Heart right ventricle (tissue), 16 donors: Measurements from ENCODE around the gene KRTAP12-2. TPM values are rescaled to one million over a fixed set of nuclear protein-coding genes. Genes with fewer than 3 reads are reported as not detected.
"Not testable (repeated sequence)": the region's sequence is repeated elsewhere in the genome, so short reads cannot be mapped to it uniquely, and the experiment has no call there.

Experiments
- ATAC-seq, 8 donors: fragments of 200-7000 bp; cut with Tn5 transposase; one replicate each; pipeline ENCODE4 v1.9.1; 2020; ENCODE audit warnings: mild to moderate bottlenecking in 8 of 8, moderate library complexity in 8 of 8, moderate number of reproducible peaks in 1 of 8
- DNase-seq, 2 donors: peaks; one replicate each; pipeline ENCODE4 v3.0.0-alpha.2; 2020
- H3K27ac ChIP-seq, 10 donors: fragments of 200-600 bp; sonication (generic) in 2 of 10; one replicate each; pipeline versions ENCODE4 v1.5.0 to v1.8.0; 2020 to 2022; ENCODE audit warnings: mild to moderate bottlenecking in 3 of 10
- H3K27me3 ChIP-seq, 7 donors: fragments of 200-600 bp; one replicate each; pipeline ENCODE4 v1.8.0; 2021 to 2022; ENCODE audit warnings: mild to moderate bottlenecking in 2 of 7
- H3K36me3 ChIP-seq, 9 donors: fragments of 200-600 bp; sonication (generic) in 1 of 9; one replicate each; pipeline versions ENCODE4 v1.5.0 to v1.8.0; 2020 to 2022; ENCODE audit warnings: mild to moderate bottlenecking in 2 of 9
- H3K4me1 ChIP-seq, 9 donors: fragments of 200-600 bp; sonication (generic) in 1 of 9; one replicate each; pipeline versions ENCODE4 v1.5.0 to v1.8.0; 2020 to 2022; ENCODE audit warnings: mild to moderate bottlenecking in 4 of 9
- H3K4me3 ChIP-seq, 10 donors: fragments of 200-600 bp; sonication (generic) in 2 of 10; one replicate each; pipeline versions ENCODE4 v1.5.0 to v1.8.0; 2020 to 2022; ENCODE audit warnings: mild to moderate bottlenecking in 7 of 10, moderate library complexity in 2 of 10
- H3K9me3 ChIP-seq, 11 donors: fragments of 200-600 bp in 10 of 11; sonication (generic) in 2 of 11; one replicate each; pipeline versions ENCODE4 v1.5.0 to v1.8.0; 2013 to 2022; ENCODE audit warnings: mild to moderate bottlenecking in 2 of 11, control low read depth in 1 of 11, moderate library complexity in 1 of 11
- CTCF ChIP-seq, 9 donors: fragments of 200-600 bp; sonication (generic) in 2 of 9; IDR thresholded peaks; one replicate each; pipeline versions ENCODE4 v1.5.0 to v1.8.0; 2021 to 2022; ENCODE audit warnings: antibody characterized with exemption in 9 of 9, mild to moderate bottlenecking in 5 of 9, moderate library complexity in 1 of 9
- WGBS, 2 donors: extraction: QIAGEN DNeasy Blood & Tissue Kit; methylation state at CpG; one replicate each; pipeline ENCODE4 v1.1.7; 2013; ENCODE audit warnings: inconsistent platforms in 1 of 2; 5-methylcytosine and 5-hydroxymethylcytosine counted together
- intact Hi-C, 10 donors: fragments of 100-400 bp; cut with DNase I; formaldehyde crosslinking; loops; one replicate each; pipeline versions ENCODE4 v1.11.1 to v1.14.2; 2022
- polyA plus RNA-seq, 2 donors: library from polyadenylated mRNA; stranded (reverse); fragments of 200-250 nt; gene quantifications; one replicate each; pipeline ENCODE4 v1.2.3, GENCODE V29; 2013
- total RNA-seq, 10 donors: library from RNA; stranded (reverse); fragmentation: NEBNext Ultra II Directional in 3 of 10; extraction: Animal tissue kit (Norgen Biotek cat#: 25700) in 3 of 10; gene quantifications; one replicate each; pipeline versions ENCODE4 v1.2.1 to v1.2.4, GENCODE V29; 2021 to 2023
- donor health status: Arrhythmogenic right ventricular cardiomyopathy.
- donor health status: ischemic (EF 13 %, LVEDD 7.1; RV severe dilation, severe dysfunction).
- donor health status: healthy with polysubstance abuse.
- donor health status: DM: no; HTN: yes; CAD: no.
- donor health status: DM: no; HTN: no; CAD: no.
- donor health status: ischemic (EF 25% LVEDD 6.9; RV normal size, moderate dysfunction).
- donor health status: ischemic (EF 25% LVEDD 5.7; RV mildly dilated, moderate dysfunction).
- donor health status: healthy.
- donor health status: DM: yes; HTN: yes; CAD: no.
- donor health status: Ischemic cardiomyopathy.
- donor health status: ischemic (EF 35%, LVEDD 5.7; RV mildly dilated, moderate dysfunction).
- donor health status: nonischemic (EF 11% LVEDD 7.7; RV severe dilation, severe dysfunction).
- donor health status: DM: yes; HTN: yes; CAD: no.
- donor health status: PGD.
- donor health status: ischemic (EF 29% LVEDD 5.4; RV normal size, mild dysfunction).
- donor health status: nonischemic (EF 23%, LVEDD 6.1; RV moderate dilation, normal function).

KRTAP12-2 gene
- total and polyA plus RNA-seq, 12 donors: not detected

- no peak overlapping the region for H3K27ac ChIP-seq
- H3K27me3 ChIP-seq: peaks cover 0 to 31% (median 0%) of the 10 kb centered on the region in 7 donors
- H3K4me1 ChIP-seq: peaks cover 0 to 7% (median 0%) of the 10 kb centered on the region in 9 donors
- H3K36me3 ChIP-seq: no peaks in the 10 kb centered on the region
- no peak for TF ChIP-seq CTCF (IDR thresholded peaks at IDR 0.05)
- ATAC-seq (peak in 3 of 8 donors; percentile 43 to 67 (median 53)), DNase-seq (no peak)
- intact Hi-C loops: loop anchor here in 1 of 10 donors (10.0 kb wide), 1 partner anchor 156 kb away; no protein-coding TSS in a partner anchor
- peaks cover 0 to 51% (median 22%) of the 10 kb centered on the region in 11 donors for H3K9me3 ChIP-seq
- WGBS, 2 donors: 47 to 56% methylated on average over 18 of the region's 18 CpGs
- no peak overlapping the region for H3K4me3 ChIP-seq
These were observed 37.9 kb downstream of the KRTAP12-2 start for GRCh38 chr21:44628707-44629391.

GRCh38 chr21:44627831-44628233, 38.9 kb downstream of the KRTAP12-2 start:
- peaks cover 0 to 31% (median 0%) of the 10 kb centered on the region in 7 donors for H3K27me3 ChIP-seq
- ATAC-seq: peak in 2 of 8 donors; percentile 27 to 49

GRCh38 chr21:44627181-44627822, 39.4 kb downstream of the KRTAP12-2 start:
- peaks cover 0 to 55% (median 27%) of the 10 kb centered on the region in 11 donors for H3K9me3 ChIP-seq
- intact Hi-C loops: loop anchor here in 1 of 10 donors (10.0 kb wide), 1 partner anchor 157 kb away; no protein-coding TSS in a partner anchor
- 75 to 84% methylated on average over 15 to 17 of the region's 20 CpGs for WGBS, 2 donors

More at GRCh38 chr21:44627831-44628233, 38.9 kb downstream of the KRTAP12-2 start:
- peaks cover 0 to 55% (median 32%) of the 10 kb centered on the region in 11 donors for H3K9me3 ChIP-seq
- not testable (repeated sequence) for H3K4me1 ChIP-seq, H3K36me3 ChIP-seq, DNase-seq, H3K27ac ChIP-seq, H3K4me3 ChIP-seq
- intact Hi-C loops: loop anchor here in 1 of 10 donors (10.0 kb wide), 1 partner anchor 157 kb away; no protein-coding TSS in a partner anchor
- WGBS, 2 donors: 41 to 48% methylated on average over 13 to 14 of the region's 15 CpGs

GRCh38 chr21:44626673-44627143, 40.0 kb downstream of the KRTAP12-2 start, which contains the start of gene KRTAP10-9:
KRTAP10-9 (plus strand) TSS chr21:44627093; CDS start chr21:44627172, 79 bp downstream.
- no peak within 1 kb of the TSS for H3K4me3 ChIP-seq
- WGBS, 2 donors: 44 to 71% methylated on average over 7 of the region's 7 CpGs
- intact Hi-C loops: loop anchor here in 1 of 10 donors (10.0 kb wide), 1 partner anchor 158 kb away; no protein-coding TSS in a partner anchor
- H3K4me1 ChIP-seq: peaks cover 0 to 7% (median 0%) of the 10 kb centered on the region in 9 donors
- H3K36me3 ChIP-seq: no peaks in the 10 kb centered on the region
- peaks cover 0 to 31% (median 0%) of the 10 kb centered on the region in 7 donors for H3K27me3 ChIP-seq
- DNase-seq (no peak), ATAC-seq (peak in 1 of 8 donors; percentile 36)
- no peak for TF ChIP-seq CTCF (IDR thresholded peaks at IDR 0.05)
- peaks cover 0 to 49% (median 21%) of the 10 kb centered on the region in 11 donors for H3K9me3 ChIP-seq
- H3K27ac ChIP-seq: no peak within 1 kb of the TSS

More at GRCh38 chr21:44627181-44627822, 39.4 kb downstream of the KRTAP12-2 start:
- not testable (repeated sequence) for ATAC-seq, H3K27ac ChIP-seq, H3K36me3 ChIP-seq, H3K4me3 ChIP-seq, H3K4me1 ChIP-seq, DNase-seq
- peaks cover 0 to 31% (median 0%) of the 10 kb centered on the region in 7 donors for H3K27me3 ChIP-seq

GRCh38 chr21:44626262-44626661, 40.5 kb downstream of the KRTAP12-2 start:
- Histone ChIP-seq H3K36me3 (no peaks in the 10 kb centered on the region), H3K27me3 (peaks cover 0 to 31% (median 0%) of the 10 kb centered on the region in 7 donors), H3K9me3 (peaks cover 0 to 44% (median 16%) of the 10 kb centered on the region in 11 donors), H3K4me1 (peaks cover 0 to 7% (median 0%) of the 10 kb centered on the region in 9 donors), H3K4me3 (no peak overlapping the region), H3K27ac (no peak overlapping the region)
- intact Hi-C loops: loop anchor here in 1 of 10 donors (10.0 kb wide), 1 partner anchor 159 kb away; no protein-coding TSS in a partner anchor
- no peak for TF ChIP-seq CTCF (IDR thresholded peaks at IDR 0.05)
- peak in 2 of 8 donors; percentile 23 to 36 for ATAC-seq
- DNase-seq: no peak
- 75 to 76% methylated on average over 10 of the region's 10 CpGs for WGBS, 2 donors
